Prostate gland (tissue), 2 donors: ENCODE measurements around the gene SYT11. TPM values are rescaled to one million over a fixed set of nuclear protein-coding genes. Genes with fewer than 3 reads are reported as not detected.

Experiments
- DNase-seq: peaks from one replicate; pipeline ENCODE4 v3.0.0-alpha.2; 2019; ENCODE audit warnings: low spot score
- H3K27ac ChIP-seq, 2 donors: fragments of 200-600 bp; sonication (generic); 2 replicates each; pipeline ENCODE4 v1.5.1; 2017 to 2019
- H3K27me3 ChIP-seq: fragments of 200-600 bp; sonication (generic); replicated peaks from 2 replicates; pipeline ENCODE4 v1.5.1; 2019; ENCODE audit not compliant: insufficient read depth
- H3K36me3 ChIP-seq, 2 donors: fragments of 200-600 bp; sonication (generic); 1 replicate in 1 of 2; 2 replicates in 1 of 2; pipeline versions ENCODE4 v1.5.1 to v1.8.1; 2017 to 2019
- H3K4me1 ChIP-seq: fragments of 200-600 bp; sonication (generic); replicated peaks from 2 replicates; pipeline ENCODE4 v1.5.1; 2019
- H3K4me3 ChIP-seq, 2 donors: fragments of 200-600 bp; sonication (generic); 2 replicates each; pipeline ENCODE4 v1.5.1; 2017 to 2019
- H3K9me3 ChIP-seq: fragments of 200-600 bp; sonication (generic); 2 replicates; pipeline ENCODE4 v1.5.1; 2017
- CTCF ChIP-seq, 4 experiments: fragments of 200-600 bp in 2 of 4; fragments of 450-650 bp in 2 of 4; sonication (generic) in 2 of 4; IDR thresholded peaks; 1 replicate in 3 of 4; 2 replicates in 1 of 4; pipeline ENCODE4 v1.5.1; 2016 to 2019; ENCODE audit warnings: antibody characterized with exemption in 4 of 4, mild to moderate bottlenecking in 2 of 4, moderate library complexity in 2 of 4
- POLR2A ChIP-seq: fragments of 450-650 bp; IDR thresholded peaks from one replicate; pipeline ENCODE4 v1.6.1; 2016; ENCODE audit warnings: antibody characterized with exemption, mild to moderate bottlenecking
- POLR2AphosphoS5 ChIP-seq: sonication (generic); formaldehyde crosslinking; IDR thresholded peaks from one replicate; pipeline ENCODE4 v1.6.1; 2017; ENCODE audit warnings: antibody characterized with exemption
- WGBS: methylation state at CpG from one replicate; pipeline ENCODE4 v1.1.5; 2018; 5-methylcytosine and 5-hydroxymethylcytosine counted together
- intact Hi-C: fragments of 100-400 bp; cut with DNase I; formaldehyde crosslinking; loops from one replicate; pipeline ENCODE4 v1.14.2; 2022
- total RNA-seq, 2 donors: library from RNA; depleted of rRNA; stranded (reverse); fragments of >200 nt; gene quantifications; one replicate each; pipeline ENCODE4 v1.1.0, GENCODE V29; 2016

SYT11 gene
- total RNA-seq, 2 donors from 2014 or later = 3.6 to 28.0 TPM

- no peak overlapping the region for H3K27ac ChIP-seq
- no peak for DNase-seq
- intact Hi-C loops = no loop called here
- H3K4me3 ChIP-seq = no peak overlapping the region
- TF ChIP-seq POLR2AphosphoS5 (no peak), CTCF (IDR thresholded peaks at IDR 0.05) (no peak), POLR2A (no peak)
- no peaks in the 10 kb centered on the region for H3K4me1 ChIP-seq
- 86% methylated on average over 5 of the region's 5 CpGs for WGBS
- no peaks in the 10 kb centered on the region for H3K36me3 ChIP-seq
- H3K27me3 ChIP-seq = no peaks in the 10 kb centered on the region
- H3K9me3 ChIP-seq = no peaks in the 10 kb centered on the region
Observed at GRCh38 chr1:155840386-155840785, 19.0 kb upstream of the SYT11 start.

GRCh38 chr1:155844860-155845421 lies 14.4 kb upstream of the SYT11 start:
- no peaks in the 10 kb centered on the region for H3K9me3 ChIP-seq
- H3K36me3 ChIP-seq = no peaks in the 10 kb centered on the region
- H3K4me1 ChIP-seq = no peaks in the 10 kb centered on the region
- WGBS = 96% methylated on average over 1 of the region's 1 CpG
- no peaks in the 10 kb centered on the region for H3K27me3 ChIP-seq
- intact Hi-C loops = no loop called here
- TF ChIP-seq CTCF (IDR thresholded peaks at IDR 0.05) (no peak), POLR2AphosphoS5 (no peak), POLR2A (no peak)
- no peak overlapping the region for H3K4me3 ChIP-seq
- no peak for DNase-seq
- no peak overlapping the region for H3K27ac ChIP-seq

- 96% methylated on average over 1 of the region's 1 CpG for WGBS
- peaks cover 0 to 2% of the 10 kb centered on the region in 2 donors for H3K36me3 ChIP-seq
Observed at GRCh38 chr1:155847823-155848529, 11.4 kb upstream of the SYT11 start.

GRCh38 chr1:155850345-155850744 lies 9.0 kb upstream of the SYT11 start:
- H3K9me3 ChIP-seq = no peaks in the 10 kb centered on the region
- H3K27me3 ChIP-seq = no peaks in the 10 kb centered on the region
- no peak overlapping the region for H3K27ac ChIP-seq
- no peak for DNase-seq
- 61% methylated on average over 3 of the region's 3 CpGs for WGBS
- no peak overlapping the region for H3K4me3 ChIP-seq
- intact Hi-C loops = no loop called here
- peaks cover 0 to 6% of the 10 kb centered on the region in 2 donors for H3K36me3 ChIP-seq
- no peaks in the 10 kb centered on the region for H3K4me1 ChIP-seq
- no peak for TF ChIP-seq CTCF (IDR thresholded peaks at IDR 0.05)
- no peak for TF ChIP-seq POLR2AphosphoS5
- no peak for TF ChIP-seq POLR2A

More at GRCh38 chr1:155847823-155848529, 11.4 kb upstream of the SYT11 start:
- DNase-seq = no peak
- no peaks in the 10 kb centered on the region for H3K4me1 ChIP-seq
- H3K4me3 ChIP-seq = no peak overlapping the region
- no peak overlapping the region for H3K27ac ChIP-seq
- H3K9me3 ChIP-seq = no peaks in the 10 kb centered on the region
- no peaks in the 10 kb centered on the region for H3K27me3 ChIP-seq
- no peak for TF ChIP-seq CTCF (IDR thresholded peaks at IDR 0.05)
- no peak for TF ChIP-seq POLR2AphosphoS5
- no peak for TF ChIP-seq POLR2A
- intact Hi-C loops = no loop called here
